Spleen (tissue), 7 donors: ENCODE data around the gene GCSAM.

Experiments used
- POLR2A ChIP-seq, 3 donors: fragments of 450-650 bp; IDR thresholded peaks; one replicate each; pipeline ENCODE4 v1.5.1; 2017; ENCODE audit warnings: antibody characterized with exemption in 3 of 3, mild to moderate bottlenecking in 1 of 3
- POLR2AphosphoS5 ChIP-seq, 3 donors: sonication (generic); formaldehyde crosslinking; IDR thresholded peaks; one replicate each; pipeline ENCODE4 v1.5.1; 2017; ENCODE audit warnings: antibody characterized with exemption in 3 of 3
- TF ChIP-seq, protein P1 (sequence below), 11 experiments: fragments of 200-600 bp in 7 of 11; fragments of 450-650 bp in 4 of 11; sonication (generic) in 4 of 11; IDR thresholded peaks in 8 of 11; conservative IDR thresholded peaks in 3 of 11; 1 replicate in 7 of 11; 2 replicates in 4 of 11; pipeline versions ENCODE4 v1.4.0 to v1.8.0; 2016 to 2021; ENCODE audit warnings: antibody characterized with exemption in 11 of 11, inconsistent platforms in 4 of 11, mild to moderate bottlenecking in 1 of 11
- donor health status: DM: no; HTN: no; CAD: no; lungs with moderate emphysema.
- donor health status: DM: no; HTN: no; CAD: no.
- donor health status: DM: no; HTN: no; CAD: no.

DNA sequence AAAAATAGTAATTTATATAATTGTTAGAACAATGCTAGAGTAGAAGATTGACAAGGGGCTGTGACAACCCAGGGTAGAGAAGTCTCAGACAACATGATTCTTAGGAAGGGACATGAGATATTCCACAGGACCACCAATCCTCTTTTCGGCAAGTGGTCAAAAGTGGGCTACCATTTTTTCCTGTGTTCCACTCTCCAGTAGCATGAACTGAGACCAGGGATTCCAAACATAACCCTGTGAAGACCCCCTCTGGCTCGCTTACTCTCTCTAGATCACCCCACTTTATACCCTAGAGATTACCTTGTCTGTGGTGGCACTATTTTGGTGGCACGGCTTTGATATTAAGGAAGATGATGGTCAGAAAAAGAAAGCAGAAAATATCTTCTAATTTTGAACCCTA, 960 bp downstream of the GCSAM start:
- TF ChIP-seq, protein P1, sequence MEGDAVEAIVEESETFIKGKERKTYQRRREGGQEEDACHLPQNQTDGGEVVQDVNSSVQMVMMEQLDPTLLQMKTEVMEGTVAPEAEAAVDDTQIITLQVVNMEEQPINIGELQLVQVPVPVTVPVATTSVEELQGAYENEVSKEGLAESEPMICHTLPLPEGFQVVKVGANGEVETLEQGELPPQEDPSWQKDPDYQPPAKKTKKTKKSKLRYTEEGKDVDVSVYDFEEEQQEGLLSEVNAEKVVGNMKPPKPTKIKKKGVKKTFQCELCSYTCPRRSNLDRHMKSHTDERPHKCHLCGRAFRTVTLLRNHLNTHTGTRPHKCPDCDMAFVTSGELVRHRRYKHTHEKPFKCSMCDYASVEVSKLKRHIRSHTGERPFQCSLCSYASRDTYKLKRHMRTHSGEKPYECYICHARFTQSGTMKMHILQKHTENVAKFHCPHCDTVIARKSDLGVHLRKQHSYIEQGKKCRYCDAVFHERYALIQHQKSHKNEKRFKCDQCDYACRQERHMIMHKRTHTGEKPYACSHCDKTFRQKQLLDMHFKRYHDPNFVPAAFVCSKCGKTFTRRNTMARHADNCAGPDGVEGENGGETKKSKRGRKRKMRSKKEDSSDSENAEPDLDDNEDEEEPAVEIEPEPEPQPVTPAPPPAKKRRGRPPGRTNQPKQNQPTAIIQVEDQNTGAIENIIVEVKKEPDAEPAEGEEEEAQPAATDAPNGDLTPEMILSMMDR (IDR thresholded peaks at IDR 0.05 in 8 of 11, conservative IDR thresholded peaks at IDR 0.05 in 3 of 11) = no peak
- no peak for TF ChIP-seq POLR2AphosphoS5 (IDR thresholded peaks at IDR 0.05)
- TF ChIP-seq POLR2A (IDR thresholded peaks at IDR 0.05) = no peak
